Activated CD4-positive, alpha-beta T cell treated with anti-CD3 and anti-CD28 coated beads, Interleukin-2, amount 10 ng/mL, durations not matched to agents 7 days and 5 days (primary cell): ENCODE data around the gene TANGO6. TPM values are rescaled to one million over a fixed set of nuclear protein-coding genes. Genes with fewer than 3 reads are reported as not detected.
"Not testable (repeated sequence)": the region's sequence is repeated elsewhere in the genome, so short reads cannot be mapped to it uniquely, and the experiment has no call there.

Experiments used
- CTCF ChIA-PET: fragments of 350-600 bp; sonication (Branson Sonifier 250); formaldehyde crosslinking; loops from one replicate; lab custom pipeline; 2021; ENCODE audit warnings: antibody characterized with exemption; lab: Charles Lee
- POLR2A ChIA-PET: fragments of 350-600 bp; sonication (Branson Sonifier 250); formaldehyde crosslinking; loops from one replicate; lab custom pipeline; 2021; ENCODE audit warnings: antibody characterized with exemption; lab: Charles Lee
- DNase-seq: peaks from one replicate; pipeline ENCODE4 v3.0.0-alpha.2; 2020
- H3K27ac Mint-ChIP-seq: one replicate; pipeline ENCODE4 v1.8.0; 2021; ENCODE audit warnings: mild to moderate bottlenecking, moderate library complexity, mixed read lengths
- H3K27me3 Mint-ChIP-seq: one replicate; pipeline ENCODE4 v1.8.0; 2021; ENCODE audit warnings: mixed read lengths
- H3K36me3 Mint-ChIP-seq: one replicate; pipeline ENCODE4 v1.8.0; 2021; ENCODE audit warnings: low read depth, mixed read lengths
- H3K4me1 Mint-ChIP-seq: one replicate; pipeline ENCODE4 v1.8.0; 2021; ENCODE audit warnings: mixed read lengths
- H3K4me3 Mint-ChIP-seq: one replicate; pipeline ENCODE4 v1.8.0; 2021; ENCODE audit warnings: mild to moderate bottlenecking, moderate library complexity, mixed read lengths
- H3K9me3 Mint-ChIP-seq: one replicate; pipeline ENCODE4 v1.8.0; 2021; ENCODE audit warnings: mixed read lengths
- total RNA-seq, 2 experiments: library from RNA; stranded (reverse); gene quantifications; one replicate each; pipeline ENCODE4 v1.2.3, GENCODE V29; 2021

TANGO6 gene
- total RNA-seq, 2 experiments from 2014 or later = 24.3 to 27.4 TPM

GRCh38 chr16:69048328-69049120 is 205.2 kb downstream of the TANGO6 start:
- Mint-ChIP-seq H3K4me3 (no peak overlapping the region), H3K27ac (no peak overlapping the region), H3K36me3 (no peaks in the 10 kb centered on the region), H3K9me3 (no peaks in the 10 kb centered on the region), H3K4me1 (no peaks in the 10 kb centered on the region), H3K27me3 (no peaks in the 10 kb centered on the region)
- ChIA-PET POLR2A (no interaction called here), CTCF (no interaction called here)
- no peak for DNase-seq

DNA sequence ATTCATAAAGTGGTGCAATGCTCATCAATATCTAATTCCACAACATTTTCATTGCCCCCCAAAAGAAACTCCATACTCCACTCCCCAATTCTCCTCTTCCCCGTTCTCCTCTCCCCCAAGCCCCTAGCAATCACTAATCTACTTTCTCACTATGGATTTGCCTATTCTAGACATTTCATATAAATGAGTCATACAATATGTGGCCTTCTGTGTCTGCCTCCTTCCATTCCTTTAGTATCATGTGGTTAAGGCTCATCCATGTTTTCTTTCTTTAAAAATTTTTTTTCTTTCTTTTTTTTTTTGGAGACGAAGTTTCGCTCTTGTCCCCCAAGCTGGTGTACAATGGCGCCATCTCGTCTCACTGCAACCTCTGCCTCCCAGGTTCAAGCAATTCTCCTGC is 205.8 kb downstream of the TANGO6 start:
- no peaks in the 10 kb centered on the region for H3K36me3 Mint-ChIP-seq
- no peak overlapping the region for H3K27ac Mint-ChIP-seq
- H3K4me3 Mint-ChIP-seq = no peak overlapping the region
- H3K4me1 Mint-ChIP-seq = no peaks in the 10 kb centered on the region
- ChIA-PET POLR2A (no interaction called here), CTCF (interaction anchor here (0.6 kb wide), 1 partner anchor 199 kb away, joined by 4 read pairs; no protein-coding TSS in a partner anchor)
- DNase-seq = no peak
- no peaks in the 10 kb centered on the region for H3K27me3 Mint-ChIP-seq
- H3K9me3 Mint-ChIP-seq = no peaks in the 10 kb centered on the region

GRCh38 chr16:69049603-69050375 is 206.5 kb downstream of the TANGO6 start:
- no peak for DNase-seq
- no peak overlapping the region for H3K27ac Mint-ChIP-seq
- no peaks in the 10 kb centered on the region for H3K27me3 Mint-ChIP-seq
- H3K4me3 Mint-ChIP-seq = no peak overlapping the region
- ChIA-PET POLR2A (no interaction called here), CTCF (interaction anchor here (0.6 kb wide), 1 partner anchor 199 kb away, joined by 4 read pairs; no protein-coding TSS in a partner anchor)
- H3K9me3 Mint-ChIP-seq = no peaks in the 10 kb centered on the region
- H3K36me3 Mint-ChIP-seq = no peaks in the 10 kb centered on the region
- H3K4me1 Mint-ChIP-seq = no peaks in the 10 kb centered on the region

GRCh38 chr16:69051517-69051830 is 208.1 kb downstream of the TANGO6 start:
- CTCF ChIA-PET, H3K27ac Mint-ChIP-seq: not testable (repeated sequence)

GRCh38 chr16:69055008-69055407 is 211.7 kb downstream of the TANGO6 start:
- no peaks in the 10 kb centered on the region for H3K27me3 Mint-ChIP-seq
- H3K4me1 Mint-ChIP-seq = peaks cover 7% of the 10 kb centered on the region
- H3K27ac Mint-ChIP-seq = no peak overlapping the region
- DNase-seq = no peak
- ChIA-PET POLR2A (no interaction called here), CTCF (interaction anchor here (1.2 kb wide), 1 partner anchor 9 kb away, joined by 3 read pairs; no protein-coding TSS in a partner anchor)
- H3K4me3 Mint-ChIP-seq = no peak overlapping the region
- no peaks in the 10 kb centered on the region for H3K36me3 Mint-ChIP-seq
- H3K9me3 Mint-ChIP-seq = no peaks in the 10 kb centered on the region

More at GRCh38 chr16:69051517-69051830, 208.1 kb downstream of the TANGO6 start:
- H3K9me3 Mint-ChIP-seq, H3K4me3 Mint-ChIP-seq, H3K36me3 Mint-ChIP-seq, H3K27me3 Mint-ChIP-seq, POLR2A ChIA-PET, H3K4me1 Mint-ChIP-seq, DNase-seq: not testable (repeated sequence)

- no peaks in the 10 kb centered on the region for H3K27me3 Mint-ChIP-seq
- H3K36me3 Mint-ChIP-seq = no peaks in the 10 kb centered on the region
- no peaks in the 10 kb centered on the region for H3K9me3 Mint-ChIP-seq
- H3K4me3 Mint-ChIP-seq = no peak overlapping the region
- H3K4me1 Mint-ChIP-seq = peaks cover 7% of the 10 kb centered on the region
- DNase-seq = no peak
- H3K27ac Mint-ChIP-seq = no peak overlapping the region
- POLR2A ChIA-PET = no interaction called here
- CTCF ChIA-PET = interaction anchor here (0.6 to 1.1 kb wide), 2 partner anchors 9 to 67 kb away, joined by 3 read pairs; no protein-coding TSS in a partner anchor
Measured at GRCh38 chr16:69055980-69056379, 212.6 kb downstream of the TANGO6 start.

DNA sequence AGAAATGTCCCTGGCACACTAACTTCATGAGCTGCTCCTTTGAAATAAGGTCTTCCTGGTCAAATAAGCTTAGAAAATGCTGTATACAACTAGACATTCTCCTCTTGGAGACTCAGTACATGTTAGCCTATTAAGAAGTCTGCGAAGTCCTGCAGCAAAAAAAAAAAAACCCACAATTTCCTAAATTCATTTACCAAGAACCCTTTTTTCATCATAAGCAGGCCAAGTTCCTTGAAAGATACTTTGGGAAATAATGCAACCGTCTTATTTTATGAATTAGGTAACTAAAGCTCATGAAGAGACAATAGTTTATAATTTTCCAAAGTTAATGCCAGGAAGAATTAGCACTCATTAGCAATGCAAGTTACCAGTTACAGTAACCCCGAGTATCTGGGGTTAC is 213.1 kb downstream of the TANGO6 start:
- ChIA-PET CTCF (interaction anchor here (0.6 to 1.1 kb wide), 3 partner anchors 9 to 529 kb away, joined by 3 read pairs; no protein-coding TSS in a partner anchor), POLR2A (no interaction called here)
- H3K4me1 Mint-ChIP-seq = peaks cover 7% of the 10 kb centered on the region
- H3K9me3 Mint-ChIP-seq = no peaks in the 10 kb centered on the region
- H3K27me3 Mint-ChIP-seq = no peaks in the 10 kb centered on the region
- no peak overlapping the region for H3K4me3 Mint-ChIP-seq
- H3K36me3 Mint-ChIP-seq = no peaks in the 10 kb centered on the region
- H3K27ac Mint-ChIP-seq = no peak overlapping the region
- DNase-seq = no peak

- H3K4me3 Mint-ChIP-seq = no peak overlapping the region
- H3K27ac Mint-ChIP-seq = no peak overlapping the region
- peaks cover 7% of the 10 kb centered on the region for H3K4me1 Mint-ChIP-seq
- no peak for DNase-seq
- no peaks in the 10 kb centered on the region for H3K9me3 Mint-ChIP-seq
- no peaks in the 10 kb centered on the region for H3K36me3 Mint-ChIP-seq
- POLR2A ChIA-PET = no interaction called here
- CTCF ChIA-PET = no interaction called here
- no peaks in the 10 kb centered on the region for H3K27me3 Mint-ChIP-seq
Measured at GRCh38 chr16:69057400-69058378, 214.4 kb downstream of the TANGO6 start.

- H3K36me3 Mint-ChIP-seq, H3K4me3 Mint-ChIP-seq, H3K9me3 Mint-ChIP-seq, H3K27ac Mint-ChIP-seq, H3K27me3 Mint-ChIP-seq, POLR2A ChIA-PET, H3K4me1 Mint-ChIP-seq, DNase-seq: not testable (repeated sequence)
- CTCF ChIA-PET = interaction anchor here (1.0 kb wide), 1 partner anchor 8 kb away, joined by 3 read pairs; no protein-coding TSS in a partner anchor
Measured at GRCh38 chr16:69063491-69063890, 220.2 kb downstream of the TANGO6 start.

- DNase-seq = no peak
- CTCF ChIA-PET = interaction anchor here (0.6 to 1.0 kb wide), 2 partner anchors 9 to 200 kb away, joined by 3 read pairs; no protein-coding TSS in a partner anchor
- Mint-ChIP-seq H3K4me3 (no peak overlapping the region), H3K27me3 (no peaks in the 10 kb centered on the region), H3K4me1 (no peaks in the 10 kb centered on the region), H3K9me3 (no peaks in the 10 kb centered on the region), H3K36me3 (no peaks in the 10 kb centered on the region), H3K27ac (no peak overlapping the region)
- POLR2A ChIA-PET = no interaction called here
Measured at GRCh38 chr16:69064124-69064763, 220.9 kb downstream of the TANGO6 start.

DNA sequence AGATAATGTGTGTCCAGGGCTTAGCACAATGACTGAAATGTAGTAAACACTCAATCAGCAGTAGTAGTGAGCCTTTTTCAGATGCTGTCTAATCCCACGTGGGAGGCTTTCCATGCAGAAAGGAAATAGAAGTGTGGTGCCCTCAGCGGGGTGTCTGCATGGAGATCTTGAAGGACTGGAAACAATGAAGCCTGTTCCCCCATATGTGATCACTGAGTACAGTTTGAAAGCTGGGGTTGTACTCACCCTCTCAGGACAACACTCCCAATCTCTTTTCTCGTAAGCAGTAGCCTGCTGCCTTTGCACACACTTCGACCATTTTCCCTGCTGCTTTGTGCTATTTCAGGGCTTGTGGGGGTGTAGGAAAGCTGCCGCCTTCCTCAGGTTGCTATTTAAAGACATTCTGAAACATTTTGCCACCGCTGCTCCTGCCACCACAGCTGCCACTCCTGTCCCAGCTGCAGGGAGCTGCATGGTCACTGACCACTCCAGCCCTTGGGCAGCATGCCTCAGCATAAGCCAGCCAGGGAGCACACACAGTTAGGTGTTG is 221.5 kb downstream of the TANGO6 start:
- no peaks in the 10 kb centered on the region for H3K4me1 Mint-ChIP-seq
- no peaks in the 10 kb centered on the region for H3K27me3 Mint-ChIP-seq
- no peak overlapping the region for H3K27ac Mint-ChIP-seq
- no peaks in the 10 kb centered on the region for H3K9me3 Mint-ChIP-seq
- CTCF ChIA-PET = interaction anchor here (1.0 kb wide), 1 partner anchor 8 kb away, joined by 3 read pairs; no protein-coding TSS in a partner anchor
- no peak overlapping the region for H3K4me3 Mint-ChIP-seq
- DNase-seq = no peak
- POLR2A ChIA-PET = no interaction called here
- H3K36me3 Mint-ChIP-seq = no peaks in the 10 kb centered on the region

DNA sequence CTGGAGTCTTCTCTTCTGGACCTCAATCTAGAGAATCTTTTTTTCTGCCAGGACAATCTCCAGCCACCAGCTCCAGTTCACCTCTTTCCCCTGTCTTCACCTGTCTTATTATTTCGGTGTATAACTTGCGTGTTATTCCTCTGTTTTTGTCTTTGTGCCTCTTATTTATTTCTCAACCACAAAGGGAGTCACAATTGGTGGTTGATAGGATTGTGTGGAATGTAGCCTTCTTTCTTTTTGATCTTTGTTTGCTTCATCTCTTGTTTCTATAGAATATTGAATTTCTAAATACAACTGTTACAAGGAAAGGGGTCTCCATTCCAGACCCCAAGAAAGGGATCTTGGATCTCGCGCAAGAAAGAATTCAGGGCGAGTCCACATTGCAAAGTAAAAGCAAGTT is 226.2 kb downstream of the TANGO6 start:
- DNase-seq = no peak
- H3K36me3 Mint-ChIP-seq = no peaks in the 10 kb centered on the region
- H3K4me3 Mint-ChIP-seq = no peak overlapping the region
- ChIA-PET POLR2A (no interaction called here), CTCF (no interaction called here)
- no peaks in the 10 kb centered on the region for H3K27me3 Mint-ChIP-seq
- H3K9me3 Mint-ChIP-seq = no peaks in the 10 kb centered on the region
- H3K4me1 Mint-ChIP-seq = no peaks in the 10 kb centered on the region
- no peak overlapping the region for H3K27ac Mint-ChIP-seq
